Activated CD4-positive, alpha-beta T cell treated with anti-CD3 and anti-CD28 coated beads for 4 hours (primary cell): ENCODE results near the gene RHEX.
"Not testable (repeated sequence)": the region's sequence is repeated elsewhere in the genome, so short reads cannot be mapped to it uniquely, and the experiment has no call there.

Source experiments
- DNase-seq, 2 donors: peaks; one replicate each; pipeline ENCODE4 v3.0.0-alpha.2; 2020

The RHEX gene, protein sequence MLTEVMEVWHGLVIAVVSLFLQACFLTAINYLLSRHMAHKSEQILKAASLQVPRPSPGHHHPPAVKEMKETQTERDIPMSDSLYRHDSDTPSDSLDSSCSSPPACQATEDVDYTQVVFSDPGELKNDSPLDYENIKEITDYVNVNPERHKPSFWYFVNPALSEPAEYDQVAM

DNA sequence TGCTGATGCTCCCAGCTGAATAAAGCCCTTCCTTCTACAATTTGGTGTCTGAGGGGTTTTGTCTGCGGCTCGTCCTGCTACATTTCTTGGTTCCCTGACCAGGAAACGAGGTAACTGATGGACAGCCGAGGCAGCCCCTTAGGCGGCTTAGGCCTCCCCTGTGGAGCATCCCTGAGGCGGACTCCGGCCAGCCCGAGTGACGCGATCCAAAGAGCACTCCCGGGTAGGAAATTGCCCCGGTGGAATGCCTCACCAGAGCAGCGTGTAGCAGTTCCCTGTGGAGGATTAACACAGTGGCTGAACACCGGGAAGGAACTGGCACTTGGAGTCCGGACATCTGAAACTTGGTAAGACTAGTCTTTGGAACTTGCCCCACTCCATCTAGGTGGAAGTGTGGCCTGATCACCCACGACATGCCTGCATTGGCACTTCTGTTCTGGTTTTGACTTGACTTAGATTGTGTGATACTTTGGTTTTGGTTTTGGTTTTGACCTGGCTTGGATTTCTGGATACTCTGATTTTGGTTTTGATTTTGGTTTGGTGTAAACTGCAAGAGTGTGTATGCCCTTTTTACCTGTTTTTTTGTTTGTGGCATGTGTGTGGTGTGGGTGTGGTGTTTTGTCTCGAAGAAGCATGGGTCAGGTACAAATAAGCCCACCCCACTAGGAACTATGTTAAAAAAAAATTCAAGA lies at the start of gene RHEX:
Gene RHEX, plus strand, starts transcription at position 255 of the 692 bp plus-strand sequence. CDS start 44,656 bp downstream, outside the sequence.
- DNase-seq, result not testable (repeated sequence)

DNA sequence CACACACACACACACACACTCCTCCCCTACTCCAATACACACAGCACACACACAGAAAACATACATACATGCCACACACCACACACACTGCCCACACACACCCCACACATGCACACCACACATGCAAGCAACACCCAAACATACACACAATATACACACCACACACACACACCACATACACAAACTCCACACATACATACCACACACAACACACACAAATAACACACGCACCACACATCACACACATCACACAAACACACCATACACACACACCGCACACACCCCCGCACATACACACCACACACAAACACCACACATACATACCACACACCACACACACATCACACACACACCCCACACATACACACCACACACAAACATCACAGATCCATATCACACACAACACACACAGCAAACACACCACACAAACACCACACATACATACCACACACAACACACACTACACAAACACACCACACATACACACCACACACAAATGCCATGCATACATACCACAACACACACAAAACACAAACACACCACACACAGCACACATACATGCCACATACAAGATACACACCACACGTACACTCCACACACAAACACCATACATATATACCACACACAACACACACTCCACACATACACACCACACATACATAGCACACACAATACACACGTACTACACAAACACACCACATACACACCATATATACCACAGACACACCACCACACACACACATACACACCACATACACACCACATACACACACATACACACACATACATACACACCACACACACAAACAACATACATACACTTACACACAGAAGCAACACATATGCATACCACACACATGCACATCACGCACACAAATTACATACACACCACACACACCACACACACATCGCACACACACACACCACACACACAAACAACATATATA lies 48.8 kb upstream of the RHEX start:
- no peak for DNase-seq

DNA sequence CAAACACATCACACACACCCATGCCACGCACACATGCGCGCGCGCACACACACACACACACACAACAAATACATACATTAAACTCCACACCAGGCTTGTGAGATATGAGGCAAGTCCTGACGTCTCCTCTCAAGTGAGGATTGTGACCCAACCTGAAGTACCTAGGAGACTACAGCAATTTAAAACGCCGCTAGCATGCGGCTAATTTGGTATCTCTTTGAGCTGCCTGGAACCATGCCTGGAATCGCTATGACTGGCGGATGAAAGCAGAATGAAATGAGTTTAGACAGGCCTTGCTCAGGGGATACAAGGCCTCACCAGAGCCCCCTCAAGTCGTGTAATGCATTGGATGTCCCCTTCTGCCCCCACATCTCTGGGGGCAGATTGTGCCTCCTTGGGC lies 48.1 kb upstream of the RHEX start:
- DNase-seq, result no peak

DNA sequence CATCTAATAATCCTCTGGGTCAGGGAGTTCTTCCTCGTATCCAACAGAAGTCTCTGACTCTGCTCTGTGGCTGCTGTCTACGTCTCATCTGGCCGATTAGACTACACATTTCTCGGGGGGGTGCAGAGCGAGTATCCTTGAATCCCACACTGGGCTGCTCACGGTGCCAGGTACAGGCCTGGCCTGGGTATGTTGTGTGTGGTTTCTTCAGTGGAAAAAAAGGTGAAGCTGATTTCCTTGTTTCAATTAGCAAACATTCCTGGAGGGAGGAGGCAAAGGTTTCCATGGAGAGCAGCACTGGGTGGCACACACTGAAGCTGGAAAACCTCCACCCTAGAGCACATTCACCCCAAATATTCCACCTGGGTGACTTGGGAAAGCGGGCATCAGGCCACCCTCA lies 47.7 kb upstream of the RHEX start:
- no peak for DNase-seq

DNA sequence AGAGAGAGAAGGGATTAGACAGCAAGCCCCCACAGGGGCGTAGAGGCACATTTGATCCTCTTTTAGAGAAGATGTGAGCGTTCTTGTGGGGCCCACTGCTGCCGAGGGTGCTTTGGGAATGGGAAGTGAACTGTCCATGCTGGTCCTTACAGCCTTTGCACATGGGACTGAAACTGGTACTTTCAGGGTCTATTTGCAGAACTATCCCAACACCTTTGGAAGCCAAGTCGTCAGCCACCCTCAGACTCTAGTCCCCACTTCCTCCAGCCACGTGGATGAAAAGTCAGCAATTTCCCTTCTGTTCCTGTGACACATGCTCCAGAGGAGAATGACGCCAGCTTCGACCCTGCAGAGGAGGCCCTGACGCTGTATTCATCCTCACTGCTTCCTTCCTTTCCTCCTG lies 47.2 kb upstream of the RHEX start:
- DNase-seq, result no peak

DNA sequence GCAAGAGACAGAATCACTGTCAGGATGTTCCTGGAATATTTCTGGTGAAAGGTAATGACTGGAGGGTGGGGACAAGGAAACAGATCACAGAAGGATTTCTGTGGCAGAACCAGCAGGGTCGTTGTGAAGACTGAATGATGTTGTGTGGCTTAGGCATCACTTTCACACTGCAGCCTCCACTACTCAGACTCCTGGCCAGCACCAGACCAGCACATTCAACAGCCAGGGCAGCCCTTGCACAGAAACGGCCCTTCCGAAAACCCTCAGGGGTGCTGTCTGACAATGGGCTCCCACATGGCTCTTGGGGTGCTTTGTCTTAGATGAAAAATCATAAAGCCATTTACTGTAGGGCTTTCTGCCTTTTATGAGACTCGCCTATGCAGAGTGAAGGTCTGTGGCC lies 46.0 kb upstream of the RHEX start:
- no peak for DNase-seq

DNA sequence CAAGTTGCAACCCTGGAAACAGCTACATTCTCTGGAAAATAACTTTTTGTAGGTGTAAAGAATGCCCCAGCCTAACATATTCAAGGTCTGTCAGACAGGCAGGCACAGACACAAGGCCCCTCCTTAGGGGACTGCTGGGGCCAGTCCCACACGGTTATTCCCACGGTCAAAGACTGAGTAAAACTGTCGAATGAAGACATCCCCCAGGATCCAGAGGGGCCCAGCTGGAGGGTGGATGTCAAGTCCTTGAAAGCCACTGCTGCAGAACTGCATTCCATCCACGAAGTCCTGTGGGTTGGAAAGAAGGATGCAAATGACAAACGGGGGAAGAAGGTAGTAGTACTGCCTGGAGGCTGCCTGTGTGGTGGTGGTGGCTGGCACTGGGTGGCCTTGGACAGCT lies 42.9 kb upstream of the RHEX start:
- DNase-seq, result no peak

DNA sequence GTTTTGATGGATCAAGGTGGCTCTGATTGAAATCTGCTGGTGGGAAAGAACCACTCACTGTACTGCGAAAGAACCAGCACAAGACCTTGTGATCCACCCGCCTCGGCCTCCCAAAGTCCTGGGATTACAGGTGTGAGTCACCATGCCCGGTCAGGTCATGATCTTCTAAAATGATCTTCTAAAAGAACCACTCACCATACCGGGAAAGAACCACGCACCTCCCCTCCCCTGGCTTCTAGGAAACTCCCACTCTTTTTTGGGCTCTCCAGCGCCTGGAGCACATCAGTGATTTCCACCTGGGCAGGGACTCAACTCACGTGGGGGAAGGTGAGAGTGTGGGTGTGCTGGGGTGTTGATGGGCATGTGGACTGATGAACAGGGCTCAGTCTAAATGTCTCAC lies 41.9 kb upstream of the RHEX start:
- DNase-seq, result no peak

DNA sequence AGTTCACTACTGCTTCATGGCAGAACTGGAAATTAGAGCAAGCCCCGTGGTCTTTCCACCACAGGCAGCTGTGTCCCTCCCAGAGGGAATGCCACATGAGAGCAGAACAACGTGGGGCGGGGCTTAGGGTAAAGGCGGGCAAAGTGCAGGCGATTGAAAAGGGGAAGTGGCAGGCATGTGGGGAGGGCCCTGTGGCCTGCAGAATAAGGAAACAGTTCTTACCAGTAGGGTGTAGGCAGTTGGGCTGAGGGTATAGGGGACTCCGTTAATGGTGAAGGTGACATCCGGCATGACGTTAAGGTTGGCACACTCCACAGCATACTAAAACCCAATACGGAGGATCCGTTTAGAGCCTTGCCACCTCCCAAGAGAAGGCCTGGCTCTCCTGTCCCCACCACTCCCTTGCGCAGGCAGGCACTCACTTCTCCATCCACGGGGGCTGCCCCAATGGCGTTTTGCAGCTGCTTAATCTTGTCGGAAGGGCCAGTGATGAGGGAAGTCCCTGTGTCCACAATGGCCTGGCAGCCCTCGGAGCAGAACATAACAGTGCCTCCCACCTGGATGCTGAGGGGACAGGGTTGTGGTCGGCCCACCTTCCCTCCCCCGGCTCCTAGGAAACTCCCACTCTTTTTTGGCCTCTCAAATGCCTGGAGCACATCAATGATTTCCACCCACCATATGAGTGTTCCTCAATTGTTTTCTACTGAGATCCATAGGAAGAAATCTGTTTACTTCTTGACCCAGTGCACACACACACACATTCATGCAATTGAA lies 40.7 kb upstream of the RHEX start:
- DNase-seq, result peak in 1 of 2 donors; percentile 14

DNA sequence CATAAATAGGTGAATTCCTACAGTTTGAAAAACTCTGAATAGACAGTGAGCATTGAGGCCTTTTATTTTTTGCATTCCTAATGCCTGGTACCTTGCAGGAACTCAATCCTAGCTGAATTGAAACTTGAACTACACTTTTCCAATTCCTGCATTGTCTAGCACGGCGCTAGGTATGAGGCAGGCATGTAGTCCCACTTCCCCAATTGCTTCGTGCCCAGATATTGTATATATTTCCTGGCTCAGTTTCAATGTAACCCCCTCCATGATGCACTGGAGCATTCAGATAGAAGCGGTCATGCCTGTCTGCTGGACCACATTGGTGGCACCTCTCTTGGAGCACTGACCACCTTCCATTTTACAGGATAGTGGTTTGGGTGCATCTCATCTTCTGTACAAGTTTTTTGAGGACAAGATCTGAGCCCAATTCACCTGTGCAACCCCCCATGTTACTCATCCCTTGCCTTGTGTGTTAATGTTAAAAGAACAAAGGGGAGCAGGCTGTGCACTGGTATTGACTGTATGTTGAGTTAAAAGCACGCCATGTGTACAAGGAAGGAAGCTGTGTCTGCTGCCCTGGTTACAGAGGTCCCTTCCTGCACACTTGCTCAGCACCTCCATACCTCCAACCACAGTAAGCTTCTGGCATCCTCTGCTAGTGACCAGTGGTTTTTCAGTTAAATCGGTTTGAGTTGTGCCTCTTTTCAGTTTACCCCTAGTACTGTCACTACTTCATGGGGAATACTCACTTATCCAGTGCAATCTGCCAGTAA lies 39.8 kb upstream of the RHEX start:
- DNase-seq, result no peak

DNA sequence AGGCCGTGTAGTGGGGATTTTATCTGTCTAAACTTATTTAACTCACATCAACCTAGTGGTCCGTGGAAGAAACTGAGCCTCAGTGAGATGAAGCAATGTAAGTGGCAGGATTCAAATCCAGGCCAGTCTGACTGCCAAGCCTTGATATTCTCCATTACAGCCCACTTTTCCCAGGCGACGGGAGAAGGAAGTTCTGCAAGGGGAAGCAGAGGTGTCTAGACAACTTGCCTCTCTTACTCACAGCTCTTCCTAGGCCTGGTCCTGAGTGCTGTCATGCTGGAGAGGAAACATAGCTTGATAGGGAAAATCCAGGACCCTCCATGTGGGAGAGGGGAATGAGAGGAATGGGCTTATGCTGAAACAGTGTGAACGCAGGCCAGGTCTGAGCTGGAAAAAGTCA lies 38.4 kb upstream of the RHEX start:
- no peak for DNase-seq

DNA sequence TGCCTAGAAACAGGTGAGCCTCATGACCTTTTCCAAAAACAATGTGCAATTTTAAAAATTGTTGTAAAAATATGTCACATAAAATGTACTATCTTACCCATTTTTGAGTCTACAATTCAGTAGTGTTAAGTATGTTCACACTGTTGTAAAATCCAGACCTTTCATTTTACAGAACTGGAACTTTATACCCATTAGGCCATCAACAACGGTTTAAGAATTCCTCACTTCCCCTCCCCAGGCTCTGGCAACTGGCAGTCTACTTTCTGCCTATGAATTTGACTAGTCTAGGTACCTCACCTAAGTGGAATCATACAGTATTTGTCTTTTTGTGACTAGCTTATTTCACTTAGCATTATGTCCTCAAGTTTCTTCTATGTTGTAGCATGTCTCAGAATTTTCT lies 37.9 kb upstream of the RHEX start:
- DNase-seq, result no peak

DNA sequence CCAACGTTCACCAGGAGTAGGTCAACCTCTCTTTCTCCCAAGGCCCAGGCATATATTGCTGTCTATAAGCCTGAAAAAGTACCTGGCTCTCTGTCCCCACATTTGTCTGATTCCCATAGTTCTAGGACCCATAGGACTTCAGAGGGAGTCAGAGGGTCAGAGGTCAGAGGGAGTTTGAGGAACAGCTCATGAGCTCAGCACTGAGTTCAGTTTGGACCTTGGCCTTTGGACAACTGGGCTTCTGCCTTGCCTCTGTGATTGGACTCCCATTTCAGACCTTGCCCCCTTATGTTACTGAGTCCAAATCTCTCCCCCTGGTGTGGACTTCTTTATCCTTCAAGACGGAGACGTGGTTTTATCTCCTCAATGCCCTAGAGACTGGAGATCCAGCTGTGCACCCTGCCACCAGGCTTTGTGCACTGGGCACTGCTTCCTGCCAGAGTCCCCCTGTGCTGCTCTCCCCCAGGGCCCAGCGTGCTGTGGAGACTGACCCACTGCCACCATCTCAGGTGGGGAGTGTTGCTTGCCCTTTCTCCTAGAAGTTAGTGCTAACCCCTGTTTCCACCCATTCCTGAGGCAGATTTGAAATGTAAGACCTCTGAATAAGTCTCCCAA lies 32.5 kb upstream of the RHEX start:
- DNase-seq, result no peak

DNA sequence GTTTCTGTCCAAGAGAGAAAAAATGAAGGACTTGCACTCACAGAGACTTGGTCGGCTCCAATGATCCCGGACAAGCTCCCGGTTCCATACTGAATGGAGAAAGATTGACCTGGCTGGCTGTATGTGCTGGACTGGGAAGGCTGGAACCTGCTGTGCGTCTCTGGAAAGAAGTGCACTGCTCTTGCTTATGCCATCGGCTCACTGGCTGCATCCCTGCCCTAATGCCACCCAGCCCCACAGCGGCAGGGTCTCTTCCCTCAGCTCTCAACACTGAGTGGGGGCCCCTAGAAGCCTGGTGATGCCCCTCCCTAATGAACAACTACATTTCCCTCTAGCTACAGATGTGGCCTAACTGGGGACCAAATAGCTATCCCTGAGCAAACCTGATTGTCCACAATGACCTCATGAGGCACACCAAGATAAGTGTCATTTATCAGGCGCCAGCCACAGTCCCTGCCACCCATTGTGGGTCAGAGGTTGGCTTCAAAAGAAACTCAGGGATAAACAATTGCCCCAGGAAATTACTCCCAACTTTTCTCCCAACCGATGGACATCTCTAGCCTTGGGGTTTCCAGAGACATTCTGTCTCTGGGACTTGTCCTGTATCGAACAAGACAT lies 31.9 kb upstream of the RHEX start:
- DNase-seq, result no peak

DNA sequence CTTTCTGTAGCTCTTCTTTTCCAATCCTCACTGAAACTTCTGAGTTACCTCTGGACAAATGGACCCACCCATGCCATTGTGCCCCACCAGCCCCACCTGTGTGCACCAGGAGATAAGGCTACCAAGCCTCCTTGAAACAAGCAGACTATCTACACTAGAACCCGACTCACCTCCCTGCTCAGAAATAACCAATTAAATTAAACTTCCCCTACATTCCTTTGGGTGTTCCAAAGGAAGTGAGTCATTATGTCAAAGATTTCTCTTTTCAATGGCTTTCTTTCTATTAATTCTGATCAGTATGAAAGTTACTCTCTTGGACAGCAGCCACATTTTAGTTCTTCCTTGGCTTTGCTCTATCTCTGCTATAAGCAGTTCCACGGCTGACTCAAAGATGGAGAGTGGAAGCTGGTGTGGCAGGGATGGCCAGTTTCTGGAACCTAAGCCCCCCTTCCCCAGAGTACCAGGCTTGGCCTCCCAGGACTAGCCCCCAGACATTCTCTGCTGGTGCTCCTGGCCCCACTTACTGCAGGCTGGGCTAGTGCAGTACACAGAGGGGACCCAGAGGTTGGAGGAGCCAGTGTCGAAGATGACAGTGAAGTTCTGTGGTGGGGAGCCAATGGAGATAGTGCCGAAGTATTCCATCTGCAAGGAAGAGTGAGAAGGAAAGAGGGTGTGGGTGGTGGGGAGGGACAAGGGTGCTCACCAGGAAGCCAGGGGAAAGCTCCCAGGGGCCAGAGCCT lies 31.2 kb upstream of the RHEX start:
- no peak for DNase-seq

DNA sequence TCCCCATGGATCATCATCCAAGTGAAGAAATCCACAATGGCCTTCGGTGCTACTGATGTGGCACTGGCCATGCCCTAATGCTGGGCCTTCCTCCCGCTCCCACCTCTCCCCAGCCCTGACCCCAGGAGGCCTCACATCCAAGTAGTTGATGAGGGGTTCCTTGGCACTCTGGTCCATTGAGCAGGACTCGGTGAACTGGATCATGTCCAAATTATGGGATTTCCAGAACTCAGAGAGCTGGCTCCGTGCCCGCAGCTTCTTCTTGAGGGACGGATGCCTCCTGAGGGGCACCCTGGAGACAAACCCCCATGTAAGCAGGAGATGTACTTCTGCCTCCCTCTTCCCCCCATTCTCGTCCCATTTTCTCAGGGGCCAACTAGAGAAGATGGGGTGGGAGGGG lies 30.2 kb upstream of the RHEX start:
- no peak for DNase-seq

DNA sequence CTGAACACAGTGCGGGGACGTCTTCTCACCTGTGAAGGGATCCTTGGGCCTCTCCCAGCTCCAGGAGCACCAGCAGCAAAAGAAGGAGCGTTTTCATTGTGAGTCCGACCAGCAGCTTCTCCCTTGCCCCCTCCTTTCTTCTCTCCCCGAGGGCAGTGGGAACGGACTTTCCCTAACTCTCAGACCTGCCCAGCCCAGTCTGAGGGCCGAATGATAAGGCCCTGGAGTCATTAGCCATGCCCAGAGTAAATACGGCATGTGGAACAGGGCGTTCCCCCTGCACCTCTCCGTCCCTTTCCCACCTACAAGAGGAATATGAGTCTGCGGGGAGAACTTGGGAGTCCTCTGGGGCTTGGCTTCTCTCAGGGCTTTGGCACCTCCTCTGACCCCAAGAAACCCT lies 29.3 kb upstream of the RHEX start, which contains the start of gene CTSE:
Gene CTSE, minus strand, starts transcription at position 201 of the 400 bp plus-strand sequence. Its CDS starts 104 bp downstream, at position 97.
- DNase-seq, result no peak

DNA sequence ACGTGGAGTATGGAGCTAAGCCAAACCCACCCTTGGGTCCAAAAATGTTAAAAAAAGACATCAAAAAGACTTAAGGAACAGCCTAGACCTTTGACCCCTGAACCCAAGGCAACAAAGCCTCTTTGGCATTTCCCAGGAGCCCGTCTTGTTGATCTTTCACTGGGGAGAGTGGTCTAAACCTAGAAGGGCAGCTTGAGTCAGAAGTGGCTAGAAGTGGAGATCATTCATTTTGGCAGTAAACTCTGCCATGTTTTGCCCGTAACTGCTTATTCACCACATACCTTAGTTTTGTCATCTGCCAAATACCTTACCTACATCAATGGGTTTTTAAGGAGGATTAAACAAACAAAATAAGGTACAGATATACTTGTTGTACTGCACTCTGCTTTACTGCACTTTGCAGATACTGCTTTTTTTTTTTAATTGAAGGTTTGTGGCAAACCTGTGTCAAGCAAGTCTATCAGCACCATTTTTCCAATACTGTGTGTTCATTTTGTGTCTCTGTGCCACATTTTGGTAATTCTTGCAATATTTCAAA lies 27.6 kb upstream of the RHEX start:
- DNase-seq, result no peak

DNA sequence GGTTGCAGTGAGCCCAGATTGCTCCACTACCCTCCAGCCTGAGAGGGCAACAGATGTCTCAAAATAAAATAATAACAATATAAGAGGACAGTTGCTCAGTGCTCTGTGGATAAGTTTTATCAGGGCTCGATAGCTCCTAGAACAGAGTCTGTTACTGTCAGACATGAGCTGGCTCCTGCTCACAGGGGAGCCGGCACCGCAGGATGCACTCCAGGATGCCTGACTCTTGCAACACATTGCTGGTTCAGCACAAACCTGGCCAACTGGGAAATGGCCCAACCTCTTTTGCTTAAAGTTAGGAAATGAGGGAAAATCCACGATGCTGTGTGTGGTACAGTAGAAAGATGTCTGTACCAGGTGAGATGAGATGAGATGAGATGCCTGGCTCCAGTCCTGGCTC lies 23.5 kb upstream of the RHEX start:
- no peak for DNase-seq

DNA sequence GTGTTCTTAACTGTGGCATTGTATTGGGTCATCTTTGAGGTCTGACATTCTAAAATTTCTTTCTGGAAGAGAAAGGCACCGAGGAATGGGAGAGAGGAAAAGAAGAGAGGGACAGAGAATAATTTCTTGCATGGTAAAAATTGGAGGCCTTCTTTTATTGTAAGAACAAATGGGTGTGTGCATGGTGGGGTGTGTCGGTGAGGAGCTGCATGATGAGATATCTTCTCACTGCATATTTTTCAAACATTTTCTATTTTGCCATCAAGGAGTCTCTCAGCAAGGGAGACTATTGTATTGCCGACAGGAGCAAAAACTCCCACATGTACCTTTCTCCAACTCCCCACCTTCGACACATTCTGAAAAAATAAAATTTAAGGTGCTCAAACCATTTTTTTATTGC lies 22.8 kb upstream of the RHEX start:
- no peak for DNase-seq
